NCI-H2171 (cell line): ENCODE measurements around the gene JCHAIN.
"Not testable (repeated sequence)": the region's sequence is repeated elsewhere in the genome, so short reads cannot be mapped to it uniquely, and the experiment has no call there.

Source experiments
- DNase-seq: peaks from one replicate; lab custom pipeline; 2025; lab: John Stamatoyannopoulos, UW

The JCHAIN gene

DNA sequence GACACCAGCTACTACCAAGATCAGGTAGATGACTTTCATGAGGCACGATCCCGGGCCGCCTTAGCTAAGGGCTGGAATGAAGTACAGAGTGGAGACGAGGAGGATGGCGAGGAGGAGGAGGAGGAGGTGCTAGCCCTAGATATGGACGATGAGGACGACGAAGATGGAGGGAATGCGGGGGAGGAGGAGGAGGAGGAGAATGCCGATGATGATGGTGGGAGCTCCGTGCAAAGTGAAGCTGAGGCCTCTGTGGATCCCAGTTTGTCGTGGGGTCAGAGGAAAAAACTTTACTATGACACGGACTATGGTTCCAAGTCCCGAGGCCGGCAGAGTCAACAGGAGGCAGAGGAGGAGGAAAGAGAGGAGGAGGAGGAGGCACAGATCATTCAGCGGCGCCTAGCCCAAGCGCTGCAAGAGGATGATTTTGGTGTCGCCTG lies 22.5 kb upstream of the JCHAIN start:
- DNase-seq: no peak

DNA sequence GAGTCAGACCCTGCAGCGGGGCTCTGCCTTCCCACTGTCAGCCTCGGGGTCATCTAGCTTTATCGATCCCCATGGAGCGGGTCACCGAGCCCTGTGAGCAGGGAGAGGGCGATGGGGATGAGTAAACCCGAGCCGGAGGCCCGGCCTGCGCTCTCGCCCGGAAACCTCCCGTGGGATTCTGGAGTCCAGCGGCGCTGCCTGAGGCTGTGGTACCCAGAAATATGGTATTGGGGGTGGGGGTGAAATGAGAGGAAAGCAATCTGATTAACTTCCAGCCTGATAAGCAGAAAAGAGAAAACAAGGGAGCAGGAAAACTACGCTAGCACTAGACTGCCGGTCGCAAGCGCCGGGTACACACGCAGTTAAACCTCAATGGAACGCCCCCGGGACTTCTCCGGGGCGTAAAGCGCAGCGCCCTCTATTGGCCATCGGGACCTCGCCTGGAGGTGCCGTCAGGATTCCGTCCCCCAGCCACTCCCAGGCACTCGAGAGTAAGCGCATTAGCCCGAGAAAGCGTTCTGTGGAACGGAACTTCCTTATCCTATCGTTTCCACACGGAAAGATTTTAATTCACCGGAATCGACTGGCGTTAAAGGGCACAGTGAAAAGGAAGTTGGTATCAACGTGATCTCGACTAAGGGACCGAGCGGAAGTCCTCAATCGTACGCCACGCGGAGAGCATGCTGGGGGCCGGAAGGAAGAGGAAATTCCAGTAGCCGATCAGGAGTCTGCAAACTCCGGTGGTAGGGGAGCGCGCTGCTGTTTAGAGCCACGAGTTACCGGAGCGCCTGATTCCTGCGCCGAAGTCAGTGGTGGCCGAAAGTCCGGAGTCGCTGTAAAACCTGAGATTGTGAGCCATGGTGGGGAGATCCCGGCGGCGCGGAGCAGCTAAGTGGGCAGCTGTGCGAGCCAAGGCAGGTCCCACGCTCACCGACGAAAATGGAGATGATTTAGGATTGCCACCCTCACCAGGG lies 21.8 kb upstream of the JCHAIN start, which contains the start of gene UTP3:
TSS of gene UTP3 (plus strand) at position 712 of the 974 bp plus-strand sequence. CDS start at position 858, 146 bp downstream.
- DNase-seq: peak; percentile 86

DNA sequence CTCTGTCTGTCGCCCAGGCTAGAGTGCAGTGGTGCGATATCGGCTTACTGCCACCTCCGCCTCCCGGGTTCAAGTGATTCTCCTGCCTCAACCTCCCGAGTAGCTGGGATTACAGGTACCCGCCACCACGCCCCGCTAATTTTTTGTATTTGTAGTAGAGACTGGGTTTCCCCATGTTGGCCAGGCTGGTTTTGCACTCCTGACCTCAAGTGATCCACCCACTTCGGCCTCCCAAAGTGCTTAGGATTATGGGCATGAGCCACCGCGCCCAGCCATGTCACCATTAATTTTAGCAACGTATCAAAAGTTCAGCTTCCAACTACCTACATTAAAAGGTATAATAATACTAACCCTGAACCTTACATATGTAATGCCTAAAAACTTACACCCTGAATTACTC lies 21.1 kb upstream of the JCHAIN start:
- DNase-seq: no peak

DNA sequence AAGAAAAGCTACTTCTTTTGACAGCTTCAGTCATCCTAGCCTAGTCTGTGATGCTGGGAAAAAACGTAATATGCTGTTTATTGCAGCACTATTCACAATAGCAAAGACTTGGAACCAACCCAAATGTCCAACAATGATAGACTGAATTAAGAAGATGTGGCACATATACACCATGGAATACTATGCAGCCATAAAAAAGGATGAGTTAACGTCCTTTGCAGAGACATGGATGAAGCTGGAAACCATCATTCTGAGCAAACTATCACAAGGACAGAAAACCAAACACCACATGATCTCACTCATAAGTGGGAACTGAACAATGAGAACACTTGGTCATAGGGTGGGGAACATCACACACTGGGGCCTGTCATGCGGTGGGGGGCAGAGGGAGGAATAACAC lies 15.8 kb upstream of the JCHAIN start:
- not testable (repeated sequence) for DNase-seq

DNA sequence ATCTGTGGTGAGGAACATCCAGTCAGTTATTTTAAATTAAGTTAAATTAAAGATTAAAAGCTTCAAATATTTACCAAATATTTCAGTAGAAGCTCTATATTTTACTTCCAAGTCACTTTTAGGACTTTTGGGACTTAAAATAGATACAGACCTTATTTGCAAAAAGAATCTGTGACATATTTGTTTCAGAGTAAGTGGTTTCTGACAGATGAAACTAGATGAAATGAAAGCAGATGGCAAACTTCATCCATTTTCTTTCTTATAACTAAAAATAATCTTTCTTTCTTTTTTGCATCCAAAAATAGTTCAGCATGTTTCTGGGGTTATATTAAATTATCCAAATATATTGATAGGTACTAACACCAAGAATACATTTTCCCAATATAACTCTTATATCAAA lies 15.4 kb upstream of the JCHAIN start:
- DNase-seq: no peak

DNA sequence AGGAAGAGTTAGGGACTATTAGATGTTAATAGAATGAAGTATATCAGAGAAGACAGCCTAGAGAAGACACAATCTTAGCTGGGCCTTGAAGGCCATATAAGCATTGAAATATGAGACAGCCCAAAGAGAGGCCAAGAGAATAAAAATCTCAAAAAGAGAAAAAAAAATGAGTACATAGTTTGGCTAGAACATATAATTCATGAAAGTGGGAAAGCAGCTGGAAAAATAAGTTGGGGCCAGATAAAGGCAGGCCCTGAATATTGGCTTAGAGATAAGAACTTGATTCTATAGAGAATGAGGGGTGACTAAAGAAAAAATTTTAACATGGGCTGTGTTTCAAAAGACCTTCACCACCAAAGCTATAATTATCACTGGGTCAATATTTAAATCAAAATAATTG lies 14.6 kb upstream of the JCHAIN start:
- no peak for DNase-seq

DNA sequence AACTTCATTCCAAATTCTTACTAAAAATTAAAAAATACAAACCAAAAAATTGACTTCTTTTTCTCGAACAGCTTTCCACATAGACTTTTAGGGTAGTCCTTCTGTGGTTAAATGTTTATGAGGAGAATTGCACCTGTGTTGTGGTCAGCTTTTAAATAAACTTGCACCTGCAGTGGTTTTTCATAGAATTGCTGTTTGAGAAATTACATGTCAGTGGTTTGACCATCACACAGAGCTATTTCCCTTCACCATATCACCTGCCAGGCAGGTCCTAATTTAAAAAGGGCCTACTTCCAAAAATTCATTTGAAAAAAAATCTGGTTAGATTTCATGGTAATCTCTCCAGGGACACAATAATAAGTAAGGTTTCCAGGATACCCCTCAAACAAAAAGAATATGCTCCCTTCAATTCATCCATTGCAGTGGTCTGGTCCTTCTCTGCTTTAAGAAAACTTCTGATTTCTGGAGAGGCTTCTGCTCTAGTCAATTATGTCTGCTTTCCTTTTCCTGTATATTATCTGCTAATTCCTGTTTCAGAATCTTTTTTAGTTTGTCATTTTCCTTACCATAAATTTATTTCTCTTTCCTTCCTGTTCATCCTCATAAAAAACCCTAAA lies 12.2 kb upstream of the JCHAIN start:
- DNase-seq: no peak

DNA sequence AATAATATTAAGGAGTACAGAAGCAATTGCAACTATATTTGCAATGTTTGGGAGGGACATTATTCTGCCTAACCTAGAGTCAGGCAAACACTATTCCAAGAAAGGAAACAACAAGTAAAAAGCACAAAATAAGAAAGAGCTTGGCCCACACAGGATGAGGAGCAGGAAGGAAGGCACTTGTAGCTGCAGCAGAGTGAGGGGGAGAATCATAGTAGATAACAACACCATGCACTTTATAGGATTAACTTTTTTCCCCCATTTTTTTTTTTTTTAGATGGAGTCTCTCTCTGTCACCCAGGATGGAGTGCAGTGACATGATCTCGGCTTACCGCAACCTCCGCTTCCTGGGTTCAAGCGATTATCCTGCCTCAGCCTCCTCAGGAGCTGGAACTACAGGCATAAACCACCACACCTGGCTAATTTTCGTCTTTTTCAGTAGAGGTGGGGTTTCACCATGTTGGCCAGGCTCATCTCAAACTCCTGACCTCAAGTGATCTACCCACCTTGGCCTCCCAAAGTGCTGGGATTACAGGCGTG lies 10.3 kb upstream of the JCHAIN start:
- no peak for DNase-seq

DNA sequence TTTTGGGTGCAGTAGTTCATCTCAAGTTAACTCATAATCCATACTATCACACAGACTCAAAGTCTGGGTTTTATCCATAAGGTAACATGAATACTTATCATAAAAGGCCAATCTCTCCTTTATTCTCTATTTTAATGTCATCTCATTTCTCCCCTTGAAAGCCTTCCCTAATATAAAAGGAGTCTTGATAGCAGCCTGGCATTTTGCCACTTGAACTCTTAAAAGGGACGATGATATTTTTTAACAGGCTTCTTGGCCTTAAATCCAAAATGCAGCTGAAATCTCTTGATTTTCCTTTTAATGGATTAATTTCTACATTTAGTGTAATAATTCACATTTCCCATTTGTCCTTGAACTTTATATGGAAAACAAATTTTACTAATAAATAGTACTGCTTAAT lies 8.4 kb upstream of the JCHAIN start:
- DNase-seq: no peak

DNA sequence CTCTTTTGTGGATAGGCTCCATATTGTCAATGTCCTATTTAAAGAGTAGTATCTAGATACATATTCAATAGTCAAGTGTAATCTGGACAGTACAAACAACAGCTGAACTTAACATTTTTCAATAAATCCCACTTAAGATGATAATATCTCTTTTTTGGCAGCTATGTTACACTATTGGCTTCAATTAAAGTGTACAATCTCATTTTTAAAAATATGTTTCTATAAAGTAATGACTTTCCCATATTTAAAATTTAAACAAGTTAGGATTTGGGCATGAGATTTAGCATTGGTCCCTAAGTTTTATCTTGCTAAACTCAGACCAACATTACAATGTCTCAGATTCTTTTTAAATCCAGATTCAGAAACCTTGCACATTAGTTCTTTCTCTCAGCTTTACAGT lies 7.9 kb upstream of the JCHAIN start:
- DNase-seq: no peak

DNA sequence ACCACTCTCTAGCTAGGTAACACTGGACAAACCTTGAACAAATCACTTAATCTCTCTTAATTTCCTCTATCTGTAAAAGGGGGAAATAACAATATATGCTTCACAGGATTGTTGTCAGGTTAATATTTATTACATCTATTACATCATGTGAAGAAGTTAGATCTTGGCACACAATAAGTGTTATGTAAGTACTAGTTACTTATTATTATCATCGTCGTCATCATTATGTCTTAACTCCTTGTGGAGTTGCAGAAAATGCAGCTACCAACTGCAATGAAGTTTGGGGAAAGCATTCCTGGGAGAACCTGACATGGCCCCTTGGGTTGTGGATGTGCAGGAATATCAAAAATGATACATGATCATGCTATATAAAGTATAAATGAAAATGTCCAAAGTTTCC lies 4.8 kb upstream of the JCHAIN start:
- no peak for DNase-seq

DNA sequence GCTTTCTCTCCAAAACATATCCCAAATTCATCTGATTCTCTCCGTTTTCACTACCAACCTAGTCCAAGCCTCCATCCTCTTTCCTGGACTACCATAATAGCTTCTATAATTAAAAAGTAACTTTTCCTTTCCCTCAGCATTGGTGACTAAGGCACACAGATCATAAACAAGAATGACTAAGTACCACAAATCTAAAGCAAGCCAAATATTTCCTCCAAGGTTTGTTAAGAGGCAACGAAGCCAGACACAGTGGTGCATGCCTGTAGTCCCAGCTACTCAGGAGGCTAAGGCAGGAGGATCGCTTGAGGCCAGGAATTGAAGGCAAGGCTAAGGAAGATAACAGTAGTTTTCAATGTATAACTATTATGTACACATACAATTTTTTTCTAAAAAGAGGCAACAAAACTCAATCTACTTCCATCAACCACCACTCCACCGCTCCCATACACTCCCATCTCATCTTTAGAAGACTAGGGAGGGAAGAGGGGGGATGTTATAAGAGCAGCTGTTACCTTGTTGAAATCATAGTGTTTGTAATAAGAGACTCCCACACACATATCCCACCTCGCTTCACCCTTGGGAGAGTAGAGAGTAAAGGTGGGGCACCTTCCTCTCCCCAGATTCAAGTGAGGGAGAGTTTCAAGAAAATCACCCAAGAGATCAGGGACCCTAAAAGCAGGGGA lies 4.2 kb upstream of the JCHAIN start:
- no peak for DNase-seq

DNA sequence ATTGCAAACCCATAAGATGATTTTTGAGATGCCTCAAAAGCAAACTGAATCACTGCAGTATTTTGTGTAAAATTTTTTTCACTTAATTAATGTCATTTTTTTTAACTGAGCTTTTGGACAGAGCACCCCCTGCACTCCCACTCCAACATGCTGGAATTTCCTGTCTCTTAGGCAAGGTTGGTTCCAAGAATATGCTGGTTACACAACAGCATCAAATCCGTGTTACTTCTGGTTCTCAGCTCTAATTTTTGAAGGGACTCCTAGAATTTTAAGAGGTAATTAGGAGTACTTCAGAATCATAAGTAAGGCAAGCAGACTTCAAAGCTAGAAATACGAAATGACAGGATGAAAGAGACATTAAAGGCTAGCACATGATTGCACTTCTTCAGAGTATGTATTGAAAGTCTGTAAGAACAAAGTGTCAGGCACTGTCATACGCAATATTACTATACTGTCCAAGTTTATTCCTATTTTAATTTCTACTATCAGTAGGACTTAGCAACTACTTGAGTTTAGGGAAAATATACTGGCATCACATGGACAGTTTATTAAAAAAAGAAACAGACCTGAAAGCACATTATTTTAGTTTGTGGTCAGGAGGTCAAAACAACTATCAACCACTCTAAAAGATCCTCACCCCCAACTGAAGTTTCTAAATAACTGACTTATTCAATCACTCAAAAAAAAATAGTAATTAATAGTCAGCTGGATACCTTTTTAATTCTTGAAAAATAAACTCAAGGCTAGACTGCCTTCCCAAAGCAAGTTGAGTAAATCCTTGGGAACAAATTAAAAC lies 1.6 kb upstream of the JCHAIN start:
- no peak for DNase-seq

DNA sequence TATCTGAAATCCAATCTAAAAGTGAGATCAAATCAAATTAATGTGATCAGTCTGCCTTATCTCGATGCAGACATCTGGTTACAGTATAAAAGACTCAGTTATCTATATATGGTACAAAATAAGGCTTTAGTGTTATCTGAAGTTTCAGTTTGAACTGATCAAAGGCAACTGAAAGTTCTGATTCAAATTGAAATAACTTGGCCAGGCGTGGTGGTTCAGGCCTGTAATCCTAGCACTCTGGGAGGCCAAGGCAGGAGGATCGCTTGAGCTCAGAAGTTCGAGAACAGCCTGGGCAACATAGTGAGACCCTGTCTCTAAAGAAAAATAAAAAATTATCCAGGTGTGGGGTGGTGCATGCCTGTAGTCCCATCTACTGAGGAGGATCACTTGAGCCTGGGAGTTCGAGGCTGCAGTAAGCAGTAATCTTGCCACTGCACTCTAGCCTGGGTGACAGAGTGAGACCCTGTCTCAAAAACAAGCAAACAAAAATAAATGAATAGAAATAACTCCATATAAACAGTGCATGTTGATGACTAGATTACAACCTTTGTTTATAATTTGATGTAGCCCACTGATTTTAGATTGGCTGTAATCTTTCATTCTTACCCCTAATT lies 4.9 kb downstream of the JCHAIN start:
- DNase-seq: not testable (repeated sequence)

DNA sequence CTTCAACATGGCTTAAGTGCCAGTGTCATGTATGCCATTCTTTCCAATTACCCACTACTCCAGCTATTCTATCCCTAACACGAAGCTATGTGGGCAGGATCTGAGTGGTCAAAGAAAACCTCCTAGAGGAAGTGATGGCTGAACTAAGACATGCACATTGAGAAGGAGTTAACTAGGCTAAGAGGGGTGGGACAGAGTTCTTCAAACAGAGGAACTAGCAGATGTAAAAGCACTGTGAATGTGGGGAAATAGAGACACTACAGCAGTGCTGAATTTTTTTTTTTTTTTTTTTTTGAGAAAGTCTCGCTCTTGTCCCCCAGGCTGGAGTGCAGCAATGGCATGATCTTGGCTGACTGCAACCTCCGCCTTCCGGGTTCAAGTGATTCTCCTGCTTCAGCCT lies 6.2 kb downstream of the JCHAIN start:
- no peak for DNase-seq

DNA sequence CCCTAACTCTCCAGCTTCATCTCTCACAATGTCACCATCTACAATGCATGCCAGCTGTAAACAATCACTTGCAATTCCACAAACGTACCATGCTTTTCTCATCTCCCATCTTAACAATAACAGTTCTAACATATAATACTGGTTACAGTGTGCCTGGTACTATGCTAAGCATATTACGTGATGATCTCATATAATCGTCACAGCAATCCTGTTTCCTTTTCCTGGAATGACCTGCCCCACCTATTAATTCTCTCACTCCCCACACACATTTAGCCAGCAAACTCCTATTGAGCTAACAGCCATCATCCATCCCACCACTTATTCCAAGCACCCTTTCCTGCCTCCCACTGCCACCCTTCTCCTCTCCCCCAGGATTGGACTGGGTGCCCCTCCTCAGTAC lies 7.9 kb downstream of the JCHAIN start:
- no peak for DNase-seq

DNA sequence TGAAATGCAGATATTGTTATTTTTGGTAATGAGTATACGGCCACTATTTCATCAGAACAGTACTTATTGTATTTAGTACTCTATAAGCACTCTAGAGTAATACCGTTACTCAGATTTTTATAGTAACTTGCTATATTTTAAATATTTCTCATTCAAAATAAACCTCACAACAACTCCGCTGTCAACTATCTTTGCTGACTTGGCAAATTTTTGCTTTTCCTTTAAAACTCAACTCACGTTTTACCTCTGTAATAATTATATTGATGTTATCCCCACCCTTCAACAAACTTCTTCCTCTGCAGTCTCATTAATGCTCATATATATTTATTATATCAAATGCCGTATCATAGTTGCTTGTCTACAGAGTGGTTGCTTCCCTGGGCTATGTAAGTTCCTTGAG lies 9.0 kb downstream of the JCHAIN start:
- no peak for DNase-seq

DNA sequence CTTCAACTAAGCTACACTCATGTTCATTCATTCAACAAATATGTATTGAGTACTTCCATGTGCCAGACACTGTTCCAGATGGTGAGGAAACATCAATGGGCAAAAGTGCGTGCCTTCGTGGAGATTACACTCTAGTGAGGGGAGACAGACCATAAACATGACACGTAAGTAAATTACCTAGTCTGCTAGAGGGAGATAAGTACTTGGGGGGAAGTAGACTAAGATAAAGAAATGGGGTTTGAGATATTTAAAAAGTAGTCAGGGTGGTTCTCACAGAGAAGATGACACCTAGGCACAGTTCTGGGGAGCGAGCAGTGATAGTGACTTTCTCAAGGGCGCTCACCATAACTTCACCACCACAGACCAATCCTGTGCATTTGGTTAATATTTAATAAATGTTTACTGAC lies 11.7 kb downstream of the JCHAIN start:
- no peak for DNase-seq

DNA sequence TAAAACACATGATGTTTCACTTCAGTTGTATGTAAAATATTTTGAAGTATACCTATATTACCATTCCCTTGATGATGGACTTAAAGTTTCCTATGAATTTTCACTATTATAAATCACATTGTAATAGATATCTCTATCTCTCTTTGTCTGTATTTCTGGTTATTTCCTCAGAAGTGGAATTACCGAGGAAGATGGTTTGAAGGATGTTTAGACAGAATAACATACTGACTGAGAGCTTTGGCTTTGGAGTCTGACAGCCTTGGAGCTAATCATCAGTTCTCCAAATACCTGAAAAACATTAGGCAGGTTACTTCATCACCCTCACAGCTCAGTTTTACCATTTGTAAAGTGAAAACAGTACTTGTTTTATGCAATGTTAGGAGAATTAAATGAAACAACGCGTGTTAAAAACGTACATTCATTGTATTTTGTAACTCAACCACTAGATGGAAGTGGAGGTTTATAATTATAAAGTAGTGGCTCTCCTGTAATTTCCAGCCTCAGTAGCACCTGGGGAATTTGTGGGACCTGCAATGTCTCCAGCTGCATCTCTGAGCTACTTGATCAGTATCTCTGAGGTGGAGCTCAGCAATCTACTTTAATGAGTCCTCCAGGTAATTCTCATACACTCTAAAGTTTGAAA lies 14.3 kb downstream of the JCHAIN start:
- DNase-seq: peak; percentile 2

DNA sequence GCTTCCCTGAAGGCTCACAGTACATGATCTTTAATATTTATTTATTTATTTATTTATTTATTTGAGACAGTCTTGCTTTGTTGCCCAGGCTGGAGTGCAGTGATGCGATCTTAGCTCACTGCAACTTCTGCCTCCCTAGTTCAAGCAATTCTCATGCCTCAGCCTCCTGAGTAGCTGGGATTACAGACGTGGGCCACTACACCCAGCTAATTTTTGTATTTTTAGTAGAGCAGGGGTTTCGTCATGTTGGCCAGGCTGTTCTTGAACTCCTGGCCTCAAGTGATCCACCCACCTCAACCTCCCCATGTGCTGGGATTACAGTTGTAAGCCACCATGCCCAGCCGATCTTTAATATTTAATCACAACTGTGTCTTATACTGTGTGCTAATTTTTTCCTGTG lies 15.6 kb downstream of the JCHAIN start:
- not testable (repeated sequence) for DNase-seq

DNA sequence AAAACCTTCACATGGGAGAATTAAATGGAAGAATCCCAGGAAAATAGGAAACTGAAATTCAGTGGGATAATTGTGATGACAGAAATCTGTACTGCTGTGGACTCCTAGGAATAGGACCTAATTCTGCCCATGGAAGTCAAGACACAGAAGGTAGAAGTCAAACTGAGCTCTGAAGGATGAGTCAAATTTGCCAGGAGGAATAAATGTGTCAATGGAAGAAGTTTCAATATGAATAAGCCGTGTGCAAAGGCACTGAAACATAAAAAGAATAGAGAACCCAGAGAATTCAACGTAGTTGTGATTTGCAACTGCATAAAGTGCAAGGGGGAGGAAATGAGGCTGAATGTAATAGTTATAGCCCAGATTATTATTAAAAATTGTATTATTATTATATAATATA lies 26.1 kb downstream of the JCHAIN start:
- no peak for DNase-seq
